DMS79 (cell line): ENCODE results near the gene GUCY2F.

Source experiments
- DNase-seq: peaks from one replicate; lab custom pipeline; 2025; lab: John Stamatoyannopoulos, UW

The GUCY2F gene

DNA sequence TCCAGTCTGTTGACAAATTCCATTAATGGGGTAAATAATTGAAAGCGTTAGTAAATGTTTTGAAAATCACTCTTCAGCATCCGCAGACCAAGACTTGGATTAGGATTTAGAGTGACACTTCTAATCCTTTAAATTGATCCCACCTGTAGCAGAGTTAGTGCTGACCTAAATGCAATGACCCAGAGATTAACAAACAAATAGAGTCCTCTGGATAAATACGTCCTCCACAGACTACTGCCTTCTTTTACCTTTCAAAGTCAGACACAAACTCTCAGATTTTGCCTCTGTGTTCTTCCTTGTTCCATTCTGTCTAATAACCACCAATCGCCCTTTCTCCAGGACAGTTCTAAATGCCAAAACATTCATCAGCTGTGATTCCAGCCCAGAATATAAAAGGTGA, at the start of gene GUCY2F:
GUCY2F (minus strand) TSS at position 101 of the 400 bp plus-strand sequence. CDS start 6,150 bp downstream, outside the sequence.
- DNase-seq = no peak

- no peak for DNase-seq
Measured at GRCh38 chrX:109519001-109519400, 37.1 kb upstream of the GUCY2F start.

GRCh38 chrX:109511113-109511512, 29.2 kb upstream of the GUCY2F start:
- DNase-seq = no peak

- no peak for DNase-seq
Measured at GRCh38 chrX:109508915-109509314, 27.0 kb upstream of the GUCY2F start.

DNA sequence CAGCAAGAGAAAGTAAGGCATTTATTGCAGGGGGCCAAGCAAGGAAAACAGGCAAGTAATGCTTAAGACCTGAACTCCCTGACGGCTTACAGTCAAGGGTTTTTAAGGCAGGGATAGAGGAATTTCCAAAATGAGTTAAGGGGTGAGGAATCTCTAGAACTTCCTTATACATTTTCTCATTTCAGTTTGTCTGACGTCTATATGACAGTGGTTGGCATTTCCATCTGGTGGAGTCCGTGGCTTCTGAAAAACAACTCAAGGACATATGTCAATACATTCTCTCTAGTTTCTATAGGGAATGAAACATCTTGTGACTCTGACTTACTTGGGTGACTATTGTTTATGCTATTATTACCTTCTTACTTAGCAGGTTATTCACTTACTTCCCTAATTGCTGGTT, 19.3 kb upstream of the GUCY2F start:
- no peak for DNase-seq

- no peak for DNase-seq
Measured at GRCh38 chrX:109498434-109498833, 16.5 kb upstream of the GUCY2F start.

- DNase-seq = no peak
Measured at GRCh38 chrX:109489174-109489573, 7.3 kb upstream of the GUCY2F start.

- DNase-seq = no peak
Measured at GRCh38 chrX:109487640-109488039, 5.8 kb upstream of the GUCY2F start.

- DNase-seq = peak; percentile 0
Measured at GRCh38 chrX:109485470-109486340, 3.8 kb upstream of the GUCY2F start.

DNA sequence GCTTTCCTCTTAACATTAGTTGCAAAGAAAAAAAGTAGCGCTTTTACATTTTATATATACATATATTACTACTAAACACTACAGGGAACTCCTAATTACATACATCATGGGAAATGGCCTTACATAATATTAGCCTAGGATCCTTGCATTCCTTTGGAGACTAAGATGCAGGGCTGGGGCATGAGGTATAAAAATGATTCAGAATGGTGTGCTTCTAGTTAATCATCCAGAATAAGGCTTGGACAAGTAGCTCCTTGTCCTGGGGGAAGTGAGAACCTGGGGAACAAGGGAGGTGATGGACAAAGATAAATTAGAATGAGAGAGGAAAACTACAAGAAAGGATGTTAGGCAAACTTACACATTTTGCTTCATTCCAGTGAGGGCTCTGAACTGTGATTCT, 3.0 kb upstream of the GUCY2F start:
- no peak for DNase-seq

GRCh38 chrX:109475174-109475891, 6.6 kb downstream of the GUCY2F start:
- peak; percentile 21 for DNase-seq

DNA sequence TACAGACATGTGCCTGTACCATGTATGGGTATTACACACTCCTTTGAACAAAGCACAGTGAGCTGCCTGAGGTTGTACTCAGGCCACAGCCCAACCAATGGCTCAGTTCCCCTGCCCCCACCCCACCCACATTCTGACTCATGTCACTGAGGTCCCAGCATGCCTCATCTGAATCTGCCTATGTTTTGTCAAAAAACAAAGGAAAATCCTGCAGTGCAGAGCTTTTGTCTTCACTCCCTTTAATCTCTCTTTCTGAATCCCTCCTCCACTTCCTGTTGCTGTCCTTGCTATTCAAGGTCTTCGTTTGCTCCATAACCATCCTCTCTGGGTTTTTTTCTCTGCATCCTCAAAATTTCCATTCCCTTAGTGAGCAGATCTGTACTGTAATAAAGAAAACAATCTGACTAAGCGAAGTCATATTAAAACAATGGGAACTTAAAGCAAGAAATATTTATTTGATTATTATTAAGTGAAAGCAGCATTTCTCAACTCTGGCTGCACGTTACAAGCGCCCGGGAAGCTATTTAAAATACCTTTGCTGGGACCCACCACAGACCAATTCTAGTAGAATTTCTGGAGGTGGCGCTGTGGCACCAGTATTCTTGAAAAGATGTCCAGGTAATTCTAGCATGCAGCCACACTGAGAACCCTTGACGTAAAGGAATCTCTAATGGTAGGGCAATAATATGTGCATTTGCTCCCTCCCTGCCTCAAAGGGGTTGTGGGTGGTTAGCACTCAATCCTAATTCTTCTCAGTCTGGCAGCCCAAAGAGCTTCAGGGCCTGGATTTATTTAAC, 8.7 kb downstream of the GUCY2F start:
- no peak for DNase-seq

- no peak for DNase-seq
Measured at GRCh38 chrX:109464231-109464630, 17.7 kb downstream of the GUCY2F start.

DNA sequence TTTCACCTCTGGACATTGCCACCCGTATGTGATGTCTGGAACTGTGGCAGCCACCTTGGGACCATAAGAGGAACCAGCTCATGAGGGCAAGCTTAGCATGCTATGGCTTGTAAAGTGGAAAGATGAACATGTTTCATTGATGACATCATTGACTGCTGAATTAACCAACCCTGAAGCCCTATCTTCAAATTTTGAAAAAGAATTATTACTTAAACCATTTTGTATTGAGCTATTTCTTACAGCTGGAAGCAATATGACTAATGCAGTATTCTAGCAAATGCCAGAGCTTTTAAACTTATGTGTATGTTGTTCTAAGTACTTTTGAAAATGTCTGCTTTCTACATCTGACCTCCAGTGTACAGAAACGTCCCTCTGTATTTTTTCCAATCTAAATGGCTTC, 18.1 kb downstream of the GUCY2F start:
- no peak for DNase-seq

GRCh38 chrX:109448282-109448938, 33.5 kb downstream of the GUCY2F start:
- DNase-seq = peak; percentile 11

GRCh38 chrX:109441266-109441665, 40.6 kb downstream of the GUCY2F start:
- no peak for DNase-seq

GRCh38 chrX:109440475-109440874, 41.4 kb downstream of the GUCY2F start:
- DNase-seq = no peak

- DNase-seq = no peak
Measured at GRCh38 chrX:109409181-109409580, 72.7 kb downstream of the GUCY2F start.

- DNase-seq = no peak
Measured at GRCh38 chrX:109403922-109404321, 78.0 kb downstream of the GUCY2F start.

DNA sequence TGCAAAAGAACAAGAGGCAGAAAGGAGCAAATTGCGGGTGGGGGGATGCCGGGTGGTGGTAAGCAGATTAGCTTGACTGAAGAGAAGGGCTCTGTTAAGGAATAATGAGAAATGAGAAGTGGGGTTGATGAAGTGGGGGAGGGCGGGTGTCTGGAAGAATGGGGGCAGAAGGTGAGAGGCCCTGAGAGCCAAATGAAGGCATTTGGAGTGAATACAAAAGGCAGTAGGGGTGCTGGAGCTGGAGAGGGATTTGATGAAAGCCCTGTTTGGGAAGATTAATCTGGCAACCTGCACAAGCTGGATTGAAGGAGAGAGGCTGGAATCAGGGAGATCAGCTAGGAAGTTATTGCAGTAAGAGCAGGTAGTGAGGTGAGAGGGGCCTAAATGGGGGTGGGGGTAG, 82.1 kb downstream of the GUCY2F start:
- no peak for DNase-seq

GRCh38 chrX:109398833-109399232, 83.1 kb downstream of the GUCY2F start:
- no peak for DNase-seq

DNA sequence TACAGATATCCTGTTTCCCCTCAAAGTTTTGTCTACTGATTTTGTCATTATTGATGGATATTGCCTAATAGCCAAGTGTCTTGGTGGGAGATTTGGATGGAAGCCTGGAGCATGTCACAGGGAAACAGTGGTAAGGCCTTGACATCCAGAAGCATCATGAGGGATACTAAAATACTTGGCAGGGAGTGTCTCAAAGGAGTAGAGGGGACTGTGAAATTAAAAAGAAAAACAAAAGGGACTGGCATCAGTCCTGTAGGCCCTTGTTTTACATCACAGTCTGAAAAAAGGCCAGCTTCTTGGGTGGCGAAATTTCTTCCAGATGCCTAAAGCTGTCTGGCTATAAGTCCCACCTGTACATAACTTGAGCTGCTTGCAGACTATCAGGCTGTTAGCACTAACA, 83.8 kb downstream of the GUCY2F start:
- DNase-seq = no peak
